GM12874 (cell line): ENCODE data around the gene LSM2.

Source experiments
- CTCF ChIP-seq: IDR thresholded peaks from 2 replicates; pipeline ENCODE4 v1.5.1; 2011; ENCODE audit warnings: low read depth, mild to moderate bottlenecking, control low read depth, low read length, moderate library complexity; ENCODE audit not compliant: insufficient read depth

LSM2 gene

DNA sequence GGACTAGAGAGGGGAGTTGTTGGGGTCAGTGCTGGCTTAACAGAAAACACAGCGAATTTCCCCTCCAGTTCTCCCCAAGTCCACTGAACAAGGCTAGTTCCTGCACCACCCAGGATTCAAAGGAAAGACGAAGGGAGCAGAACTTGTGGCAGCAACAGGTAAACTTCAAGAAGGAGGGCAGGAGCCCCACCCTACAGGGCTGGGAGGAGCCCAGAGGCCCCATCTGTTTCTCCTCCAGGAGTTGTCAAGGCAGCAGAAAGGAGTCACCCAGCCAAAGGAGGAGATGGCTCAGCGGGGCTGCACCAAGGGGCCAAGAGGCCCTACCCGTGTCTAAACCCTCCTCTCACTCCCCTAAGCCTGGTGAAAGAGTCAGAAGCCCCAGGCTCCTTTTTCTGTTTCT is 42.6 kb downstream of the LSM2 start:
- no peak for TF ChIP-seq CTCF

GRCh38 chr6:31763619-31763940 is 43.2 kb downstream of the LSM2 start:
- TF ChIP-seq CTCF = no peak

DNA sequence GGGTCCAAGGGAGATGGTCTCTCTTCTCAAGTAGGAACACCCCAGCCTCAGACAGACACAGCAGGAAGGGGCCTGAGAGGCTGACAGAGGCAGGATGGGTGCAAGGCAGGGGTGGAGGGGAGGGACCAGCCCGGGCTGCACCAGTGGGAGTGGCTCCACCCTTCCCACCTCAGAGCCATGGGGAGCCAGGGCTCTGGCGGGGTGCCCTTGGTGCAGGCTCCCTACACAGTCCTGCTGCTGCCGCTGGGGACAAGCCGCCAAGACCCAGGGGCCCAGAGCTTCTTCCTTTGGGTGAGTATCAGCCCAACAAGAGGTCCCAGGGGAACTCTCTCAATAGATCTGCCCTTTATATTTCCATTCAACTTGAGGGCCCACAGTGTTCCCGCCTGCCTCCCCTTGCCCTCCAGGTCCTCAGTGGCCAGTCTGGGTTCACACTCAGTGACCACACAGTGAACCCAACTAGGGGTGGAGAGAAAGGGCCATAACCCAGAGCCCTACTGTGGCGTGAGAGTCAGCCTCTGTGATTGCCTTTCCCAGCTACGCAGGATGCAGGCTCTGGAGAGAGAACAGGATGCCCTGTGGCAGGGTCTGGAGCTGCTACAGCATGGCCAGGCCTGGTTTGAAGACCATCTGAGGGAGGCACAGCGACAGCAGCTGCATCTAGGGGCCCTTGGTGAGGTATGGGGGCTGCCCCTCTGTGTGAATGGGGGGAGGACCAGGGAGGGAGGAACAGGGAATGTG is 43.7 kb downstream of the LSM2 start:
- no peak for TF ChIP-seq CTCF

DNA sequence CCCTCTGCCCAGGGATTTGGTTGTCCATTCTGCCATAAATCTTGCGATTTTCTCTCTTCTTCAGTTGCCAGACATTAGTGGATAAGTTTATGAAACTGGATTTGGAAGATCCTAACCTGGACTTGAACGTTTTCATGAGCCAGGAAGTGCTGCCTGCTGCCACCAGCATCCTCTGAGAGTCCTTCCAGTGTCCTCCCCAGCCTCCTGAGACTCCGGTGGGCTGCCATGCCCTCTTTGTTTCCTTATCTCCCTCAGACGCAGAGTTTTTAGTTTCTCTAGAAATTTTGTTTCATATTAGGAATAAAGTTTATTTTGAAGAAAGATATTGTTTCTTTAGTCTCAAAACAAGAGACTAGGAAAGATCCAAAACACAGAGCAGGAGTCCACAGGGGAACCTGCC is 44.4 kb downstream of the LSM2 start, which contains the start of gene SAPCD1:
Gene SAPCD1, plus strand, starts transcription at position 301 of the 400 bp plus-strand sequence. CDS start 399 bp downstream, outside the sequence.
- TF ChIP-seq CTCF = no peak

DNA sequence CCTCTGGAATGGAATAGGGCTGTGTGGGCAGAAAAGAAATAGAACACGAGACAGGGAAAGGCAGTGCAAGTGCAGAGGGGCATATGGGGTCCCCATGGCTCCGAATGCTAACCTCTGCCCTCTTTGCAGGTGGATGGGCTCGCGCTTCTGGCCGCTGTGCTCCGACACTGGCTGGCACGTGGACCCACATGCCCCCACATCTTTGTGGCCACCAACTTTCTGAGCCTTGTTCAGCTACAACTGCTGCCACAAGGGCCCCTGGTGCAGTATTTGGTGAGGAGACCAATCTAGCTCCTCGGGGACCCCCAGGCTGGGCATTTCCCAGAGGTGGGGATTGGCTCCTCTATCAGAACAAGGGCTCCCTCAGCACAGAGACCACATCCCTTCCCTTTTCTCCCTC is 45.4 kb downstream of the LSM2 start:
- TF ChIP-seq CTCF = no peak

GRCh38 chr6:31760790-31761189 is 46.0 kb downstream of the LSM2 start:
- TF ChIP-seq CTCF = no peak

DNA sequence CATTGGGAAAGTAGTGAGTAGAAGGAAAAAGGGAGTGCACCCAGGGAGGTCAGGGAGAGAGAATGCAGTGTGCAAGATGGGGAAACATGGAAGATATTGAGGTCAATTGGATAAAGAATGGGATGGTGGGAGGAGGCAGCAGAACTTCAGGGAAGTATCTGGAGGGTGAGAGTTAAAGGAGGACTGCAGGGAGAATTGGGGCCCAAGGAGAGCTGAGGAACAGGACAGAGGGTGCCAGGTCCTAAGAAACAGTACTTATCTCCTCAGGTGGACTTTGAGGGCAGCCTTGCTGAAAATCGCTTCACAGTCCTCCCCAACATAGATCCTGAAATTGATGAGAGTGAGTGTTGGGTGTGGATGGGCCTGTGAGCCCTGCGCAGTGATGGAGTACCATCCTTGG is 48.5 kb downstream of the LSM2 start:
- TF ChIP-seq CTCF = no peak
